Liver (tissue), 9 donors: ENCODE results near the gene SHLD1. TPM values are rescaled to one million over a fixed set of nuclear protein-coding genes. Genes with fewer than 3 reads are reported as not detected.
"Not testable (repeated sequence)": the region's sequence is repeated elsewhere in the genome, so short reads cannot be mapped to it uniquely, and the experiment has no call there.

Source experiments
- DNase-seq: peaks from one replicate; pipeline ENCODE4 v3.0.0-alpha.2; 2017; ENCODE audit warnings: low spot score
- H3K27ac ChIP-seq, 2 donors: one replicate each; pipeline ENCODE4 v1.7.0; 2013; ENCODE audit warnings: inconsistent platforms in 2 of 2, low read length in 2 of 2, control low read depth in 1 of 2, low read depth in 1 of 2, mild to moderate bottlenecking in 1 of 2
- H3K27me3 ChIP-seq, 4 donors: one replicate each; pipeline versions ENCODE4 v1.6.1 to v1.7.0; 2013; ENCODE audit warnings: low read length in 3 of 4, inconsistent platforms in 1 of 4, mild to moderate bottlenecking in 1 of 4, moderate library complexity in 1 of 4; ENCODE audit not compliant: control insufficient read depth in 4 of 4, insufficient read depth in 4 of 4
- H3K36me3 ChIP-seq, 4 donors: one replicate each; pipeline versions ENCODE4 v1.6.1 to v1.7.0; 2013; ENCODE audit warnings: low read length in 3 of 4, mild to moderate bottlenecking in 3 of 4, low read depth in 1 of 4, moderate library complexity in 1 of 4; ENCODE audit not compliant: control insufficient read depth in 4 of 4, insufficient read depth in 3 of 4
- H3K4me1 ChIP-seq, 4 donors: one replicate each; pipeline versions ENCODE4 v1.6.1 to v1.7.0; 2013; ENCODE audit warnings: low read length in 3 of 4, mild to moderate bottlenecking in 3 of 4, moderate library complexity in 1 of 4; ENCODE audit not compliant: control insufficient read depth in 4 of 4, insufficient read depth in 4 of 4
- H3K4me3 ChIP-seq, 3 donors: one replicate each; pipeline versions ENCODE4 v1.6.1 to v1.7.0; 2013; ENCODE audit warnings: low read length in 3 of 3, control low read depth in 1 of 3, low read depth in 1 of 3, mild to moderate bottlenecking in 1 of 3
- H3K9ac ChIP-seq, 2 donors: one replicate each; pipeline ENCODE4 v1.7.0; 2013; ENCODE audit warnings: low read length in 2 of 2, mild to moderate bottlenecking in 2 of 2, moderate library complexity in 2 of 2, control low read depth in 1 of 2, low read depth in 1 of 2
- H3K9me3 ChIP-seq, 4 donors: one replicate each; pipeline versions ENCODE4 v1.6.1 to v1.7.0; 2013; ENCODE audit warnings: low read length in 3 of 4; ENCODE audit not compliant: control insufficient read depth in 4 of 4
- EGR1 ChIP-seq, 2 donors: IDR thresholded peaks; 2 replicates each; pipeline ENCODE4 v1.6.1; 2016 to 2018; ENCODE audit warnings: antibody characterized with exemption in 2 of 2, low read depth in 2 of 2
- FOXA1 ChIP-seq: IDR thresholded peaks from 2 replicates; pipeline ENCODE4 v1.6.1; 2016; ENCODE audit warnings: antibody characterized with exemption
- FOXA2 ChIP-seq: IDR thresholded peaks from 2 replicates; pipeline ENCODE4 v1.6.1; 2016; ENCODE audit warnings: antibody characterized with exemption
- HNF4A ChIP-seq, 2 donors: conservative IDR thresholded peaks; 2 replicates each; pipeline ENCODE4 v1.6.1; 2016; ENCODE audit warnings: antibody characterized with exemption in 2 of 2, mild to moderate bottlenecking in 2 of 2
- HNF4G ChIP-seq: IDR thresholded peaks from 2 replicates; pipeline ENCODE4 v1.6.1; 2016; ENCODE audit warnings: antibody characterized with exemption
- JUND ChIP-seq, 2 donors: IDR thresholded peaks; 2 replicates each; pipeline ENCODE4 v1.6.1; 2016; ENCODE audit warnings: antibody characterized with exemption in 2 of 2
- NR2F2 ChIP-seq: IDR thresholded peaks from 2 replicates; pipeline ENCODE4 v1.6.1; 2016; ENCODE audit warnings: antibody characterized with exemption
- RAD21 ChIP-seq, 2 donors: IDR thresholded peaks; 2 replicates each; pipeline ENCODE4 v1.6.1; 2016; ENCODE audit warnings: antibody characterized with exemption in 2 of 2, mild to moderate bottlenecking in 2 of 2
- RXRA ChIP-seq, 2 donors: IDR thresholded peaks; 2 replicates each; pipeline ENCODE4 v1.6.1; 2017 to 2018; ENCODE audit warnings: antibody characterized with exemption in 2 of 2, mild to moderate bottlenecking in 1 of 2
- SP1 ChIP-seq: IDR thresholded peaks from 2 replicates; pipeline ENCODE4 v1.6.1; 2018; ENCODE audit warnings: antibody characterized with exemption, mild to moderate bottlenecking
- TAF1 ChIP-seq: conservative IDR thresholded peaks from 2 replicates; pipeline ENCODE4 v1.6.1; 2016; ENCODE audit warnings: antibody characterized with exemption, mild to moderate bottlenecking
- YY1 ChIP-seq: IDR thresholded peaks from 2 replicates; pipeline ENCODE4 v1.6.1; 2016; ENCODE audit warnings: antibody characterized with exemption, mild to moderate bottlenecking
- WGBS: extraction: QIAGEN DNeasy Blood & Tissue Kit; methylation state at CpG from one replicate; pipeline ENCODE4 v1.1.7; 2013; 5-methylcytosine and 5-hydroxymethylcytosine counted together
- polyA plus RNA-seq, 2 donors: library from polyadenylated mRNA; stranded (reverse) in 1 of 2; unstranded in 1 of 2; fragments of 200-250 nt in 1 of 2; fragments of >200 nt in 1 of 2; fragmentation: Nextera tagmentation in 1 of 2; extraction: Ambion mirVana in 1 of 2; gene quantifications; one replicate each; pipeline versions ENCODE4 v1.2.1 to v1.2.3, GENCODE V29; 2013 to 2015
- total RNA-seq, 2 donors: library from RNA; depleted of rRNA; stranded (reverse); fragments of >200 nt; gene quantifications; one replicate each; pipeline ENCODE4 v1.2.3, GENCODE V29; 2014
- TF ChIP-seq, protein P1 (sequence below): IDR thresholded peaks from 2 replicates; pipeline ENCODE4 v1.6.1; 2016; ENCODE audit warnings: antibody characterized with exemption
- TF ChIP-seq, protein P2 (sequence below): fragments of 150-350 bp; IDR thresholded peaks from 2 replicates; pipeline ENCODE4 v1.5.1; 2017; ENCODE audit warnings: improper control_type of control experiment, low read depth, low read length; ENCODE audit not compliant: missing input control
- donor health status: healthy.
- donor health status: healthy.
- donor health status: healthy.
- donor health status: healthy.
- donor health status: healthy.

Gene SHLD1
- total and polyA plus RNA-seq, 4 donors = 0.92 to 5.0 (median 2.0) TPM

DNA sequence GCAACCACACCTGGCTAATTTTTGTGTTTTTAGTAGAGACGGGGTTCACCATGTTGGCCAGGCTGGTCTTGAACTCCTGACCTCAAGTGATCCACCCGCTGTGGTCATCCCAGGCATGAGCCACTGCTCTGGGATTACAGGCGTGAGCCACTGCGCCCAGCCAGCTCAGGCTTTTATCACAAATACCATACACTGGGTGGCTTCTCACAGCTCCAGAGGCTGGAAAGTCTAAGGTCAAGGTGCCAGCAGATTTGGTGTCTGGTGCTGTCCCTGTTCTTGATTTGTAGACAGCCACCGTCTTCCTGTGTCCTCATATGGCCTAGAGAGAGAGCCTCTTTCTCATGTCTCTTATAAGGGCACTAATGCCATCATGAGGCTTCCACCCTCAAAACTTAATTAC lies 25.9 kb downstream of the SHLD1 start:
- no peak overlapping the region for H3K9ac ChIP-seq
- peak; percentile 57 for DNase-seq
- H3K27me3 ChIP-seq = no peaks in the 10 kb centered on the region
- no peak overlapping the region for H3K27ac ChIP-seq
- 95% methylated on average over 5 of the region's 5 CpGs for WGBS
- no peaks in the 10 kb centered on the region for H3K9me3 ChIP-seq
- TF ChIP-seq EGR1 (IDR thresholded peaks at IDR 0.05; ENCODE audit: low read depth in 2 of 2) = no peak
- TF ChIP-seq FOXA1 = no peak
- H3K4me3 ChIP-seq = no peak overlapping the region
- no peaks in the 10 kb centered on the region for H3K4me1 ChIP-seq
- peaks cover 0 to 4% (median 0%) of the 10 kb centered on the region in 4 donors for H3K36me3 ChIP-seq

DNA sequence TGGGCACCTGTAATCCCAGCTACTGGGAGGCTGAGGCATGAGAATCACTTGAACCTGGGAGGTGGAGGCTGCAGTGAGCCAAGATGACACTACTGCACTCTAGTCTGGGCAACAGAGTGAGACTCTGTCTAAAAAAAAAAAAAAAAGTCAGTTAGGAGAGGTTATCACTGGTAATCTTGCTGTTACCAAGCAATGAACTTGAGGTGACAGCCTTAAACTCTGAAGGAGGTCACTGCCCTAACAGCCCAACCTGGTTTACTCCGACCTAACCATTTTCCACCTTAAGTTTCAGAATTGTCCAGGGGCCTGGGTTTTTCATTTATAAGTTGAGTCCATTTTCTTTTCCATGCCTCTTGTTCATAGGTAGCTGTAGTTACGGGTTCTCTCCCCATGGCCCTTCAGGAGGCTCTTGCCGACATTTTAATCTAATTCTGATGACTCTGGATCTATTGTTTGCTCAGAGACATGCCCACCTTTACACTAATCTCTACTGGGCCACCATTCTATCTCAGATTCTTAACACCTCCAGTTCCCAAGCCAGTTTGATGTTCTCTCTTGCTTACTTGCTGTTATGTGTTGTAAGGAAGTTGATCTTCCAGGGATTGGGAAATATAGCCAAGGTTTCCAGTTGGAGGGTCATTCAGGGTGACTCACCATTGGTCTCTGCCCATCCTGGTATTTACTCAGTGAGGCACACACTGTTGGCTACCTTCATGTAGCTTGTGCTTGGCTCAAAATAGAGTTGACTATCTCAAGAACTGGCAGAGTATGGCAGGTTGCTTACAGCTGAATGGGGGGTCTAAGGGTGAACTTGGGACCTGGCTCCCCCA lies 29.1 kb downstream of the SHLD1 start:
- Histone ChIP-seq H3K9me3 (no peaks in the 10 kb centered on the region), H3K9ac (no peak overlapping the region), H3K36me3 (no peaks in the 10 kb centered on the region), H3K4me3 (no peak overlapping the region), H3K4me1 (no peaks in the 10 kb centered on the region), H3K27ac (no peak overlapping the region), H3K27me3 (no peaks in the 10 kb centered on the region)
- 91% methylated on average over 3 of the region's 3 CpGs for WGBS
- TF ChIP-seq FOXA2 = peak; percentile 3
- TF ChIP-seq, protein P1, sequence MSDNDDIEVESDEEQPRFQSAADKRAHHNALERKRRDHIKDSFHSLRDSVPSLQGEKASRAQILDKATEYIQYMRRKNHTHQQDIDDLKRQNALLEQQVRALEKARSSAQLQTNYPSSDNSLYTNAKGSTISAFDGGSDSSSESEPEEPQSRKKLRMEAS = no peak
- TF ChIP-seq JUND (IDR thresholded peaks at IDR 0.05) = no peak
- peak in 1 of 2 donors; percentile 59 for TF ChIP-seq RXRA (IDR thresholded peaks at IDR 0.05)
- TF ChIP-seq HNF4A (conservative IDR thresholded peaks at IDR 0.05) = peak in 1 of 2 donors; percentile 28
- DNase-seq = no peak

DNA sequence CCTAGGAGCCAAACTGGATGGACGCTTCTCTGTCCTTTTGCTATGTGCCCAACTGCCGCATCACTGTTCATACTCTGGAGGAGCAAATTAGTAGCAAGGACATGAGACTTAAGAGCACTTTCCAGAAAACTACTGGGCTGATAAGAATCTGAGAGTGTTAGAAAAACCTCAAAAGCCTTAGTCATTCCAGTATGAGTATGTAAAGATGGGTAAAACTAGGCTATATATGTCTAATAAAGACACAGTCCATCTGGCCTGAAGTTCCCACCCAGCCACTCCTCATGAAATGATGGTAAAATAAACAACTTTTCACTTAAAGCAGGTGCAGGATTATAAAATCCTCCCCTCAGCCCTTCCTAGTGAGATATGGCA lies 30.6 kb downstream of the SHLD1 start:
- no peaks in the 10 kb centered on the region for H3K36me3 ChIP-seq
- TF ChIP-seq FOXA1 (no peak), SP1 (no peak), NR2F2 (no peak), RAD21 (IDR thresholded peaks at IDR 0.05) (no peak), HNF4G (no peak), HNF4A (conservative IDR thresholded peaks at IDR 0.05) (no peak), FOXA2 (no peak), TAF1 (no peak), YY1 (no peak)
- TF ChIP-seq, protein P2, sequence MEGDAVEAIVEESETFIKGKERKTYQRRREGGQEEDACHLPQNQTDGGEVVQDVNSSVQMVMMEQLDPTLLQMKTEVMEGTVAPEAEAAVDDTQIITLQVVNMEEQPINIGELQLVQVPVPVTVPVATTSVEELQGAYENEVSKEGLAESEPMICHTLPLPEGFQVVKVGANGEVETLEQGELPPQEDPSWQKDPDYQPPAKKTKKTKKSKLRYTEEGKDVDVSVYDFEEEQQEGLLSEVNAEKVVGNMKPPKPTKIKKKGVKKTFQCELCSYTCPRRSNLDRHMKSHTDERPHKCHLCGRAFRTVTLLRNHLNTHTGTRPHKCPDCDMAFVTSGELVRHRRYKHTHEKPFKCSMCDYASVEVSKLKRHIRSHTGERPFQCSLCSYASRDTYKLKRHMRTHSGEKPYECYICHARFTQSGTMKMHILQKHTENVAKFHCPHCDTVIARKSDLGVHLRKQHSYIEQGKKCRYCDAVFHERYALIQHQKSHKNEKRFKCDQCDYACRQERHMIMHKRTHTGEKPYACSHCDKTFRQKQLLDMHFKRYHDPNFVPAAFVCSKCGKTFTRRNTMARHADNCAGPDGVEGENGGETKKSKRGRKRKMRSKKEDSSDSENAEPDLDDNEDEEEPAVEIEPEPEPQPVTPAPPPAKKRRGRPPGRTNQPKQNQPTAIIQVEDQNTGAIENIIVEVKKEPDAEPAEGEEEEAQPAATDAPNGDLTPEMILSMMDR = no peak
- H3K4me1 ChIP-seq = no peaks in the 10 kb centered on the region
- H3K9me3 ChIP-seq = no peaks in the 10 kb centered on the region
- H3K27me3 ChIP-seq = no peaks in the 10 kb centered on the region
- H3K9ac ChIP-seq = no peak overlapping the region
- H3K27ac ChIP-seq = no peak overlapping the region
- WGBS = 91% methylated on average over 2 of the region's 2 CpGs
- no peak for DNase-seq
- H3K4me3 ChIP-seq = no peak overlapping the region

DNA sequence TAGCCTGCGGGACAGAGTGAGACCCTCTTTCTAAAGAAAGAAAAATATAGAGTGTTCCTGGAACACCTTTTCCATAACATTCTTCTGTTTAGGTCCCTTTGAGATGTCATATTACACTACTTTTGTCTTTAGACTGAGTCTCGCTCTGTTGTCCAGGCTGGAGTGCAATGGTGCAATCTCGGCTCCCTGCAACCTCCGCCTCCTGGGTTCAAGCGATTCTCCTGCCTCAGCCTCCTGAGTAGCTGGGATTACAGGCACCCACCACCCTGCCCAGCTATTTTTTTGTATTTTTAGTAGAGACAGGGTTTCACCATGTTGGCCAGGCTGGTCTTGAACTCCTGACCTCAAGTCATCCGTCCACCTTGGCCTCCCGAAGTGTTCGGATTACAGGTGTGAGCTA lies 31.2 kb downstream of the SHLD1 start:
- WGBS = 92% methylated on average over 8 of the region's 8 CpGs
- not testable (repeated sequence) for H3K4me3 ChIP-seq, DNase-seq, H3K36me3 ChIP-seq, H3K9ac ChIP-seq, H3K4me1 ChIP-seq, H3K27ac ChIP-seq, H3K9me3 ChIP-seq, H3K27me3 ChIP-seq
